ENCODE measurements around the gene PCSK6. TPM values are rescaled to one million over a fixed set of nuclear protein-coding genes. Genes with fewer than 3 reads are reported as not detected.

The PCSK6 gene
- total and polyA plus RNA-seq, 2 of the 8 experiments (the other 6 are each of a cell fraction or from before 2014, with no cell fraction given), result 1.9 to 4.0 TPM

DNA sequence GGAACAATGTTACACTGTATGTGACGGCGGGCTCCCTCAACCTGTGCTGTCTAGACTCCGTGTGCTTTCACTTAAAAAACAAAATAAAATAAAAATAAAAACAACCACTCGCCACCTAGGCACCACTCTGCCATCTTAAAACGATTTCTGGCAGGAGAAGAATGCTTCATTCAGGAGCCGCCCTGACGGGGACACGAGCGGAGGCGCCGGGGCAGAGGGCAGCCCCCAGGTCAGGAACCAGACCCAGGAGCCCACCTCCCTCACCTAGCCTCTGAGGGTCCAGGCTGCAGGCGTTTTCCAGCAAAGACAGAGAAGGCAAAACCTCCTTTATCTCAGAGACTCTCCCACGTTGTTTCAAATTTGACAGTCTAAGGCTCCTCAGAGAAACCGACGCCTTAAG lies 109.4 kb downstream of the PCSK6 start:
- no peak overlapping the region for H4K5ac ChIP-seq (ENCODE audit: insufficient read length, low read depth, low read length)
- no peaks in the 10 kb centered on the region for H3K36me3 ChIP-seq (ENCODE audit: control insufficient read depth in 2 of 4, insufficient read depth in 4 of 4, low read length in 3 of 4)
- no peak overlapping the region for H3K4me3 ChIP-seq (ENCODE audit: extremely low read depth in 1 of 4, insufficient read depth in 2 of 4, low read depth in 3 of 4, low read length in 4 of 4)
- no peak overlapping the region for H3K23ac ChIP-seq (ENCODE audit: insufficient read length)
- no peaks in the 10 kb centered on the region for H3K9me3 ChIP-seq (ENCODE audit: insufficient read depth in 2 of 2, low read depth in 1 of 2, low read length in 1 of 2)
- H4K20me1 ChIP-seq (replicated peaks in 1 of 2; ENCODE audit: control insufficient read depth in 1 of 2, insufficient read depth in 2 of 2, low read length in 2 of 2), result no peaks in the 10 kb centered on the region
- H3K9ac ChIP-seq (replicated peaks in 1 of 4; ENCODE audit: extremely low read depth in 1 of 4, low read depth in 3 of 4, low read length in 3 of 4), result no peak overlapping the region
- no peak overlapping the region for H2AK5ac ChIP-seq (ENCODE audit: low read depth, low read length)
- CTCF ChIA-PET (ENCODE audit: partially characterized antibody), result no interaction called here
- H4K91ac ChIP-seq (replicated peaks; ENCODE audit: insufficient read length, low read length), result no peak overlapping the region
- no peak overlapping the region for H3K4ac ChIP-seq (replicated peaks; ENCODE audit: insufficient read length, low read depth, low read length)
- peaks cover 0 to 2% (median 0%) of the 10 kb centered on the region in 4 experiments; a peak in 1 of 7 replicates for H3K4me1 ChIP-seq (replicated peaks in 1 of 4; ENCODE audit: control insufficient read depth in 3 of 4, insufficient read depth in 4 of 4, low read length in 3 of 4)
- no peaks in the 10 kb centered on the region for H3K27me3 ChIP-seq (replicated peaks in 1 of 4; ENCODE audit: control insufficient read depth in 3 of 4, extremely low read depth in 1 of 4, insufficient read depth in 3 of 4, low read length in 3 of 4)
- H2BK120ac ChIP-seq (replicated peaks; ENCODE audit: low read depth, low read length), result no peak overlapping the region
- no peak overlapping the region for H3K14ac ChIP-seq (ENCODE audit: insufficient read length)
- WGBS, 2 experiments (ENCODE audit: extremely low coverage in 1 of 2, insufficient coverage in 1 of 2, insufficient read length in 1 of 2, insufficient replicate concordance in 2 of 2, low coverage in 1 of 2, low lambda C conversion rate in 2 of 2, missing lambda C conversion rate in 1 of 2), result 91% methylated on average over 15 of the region's 15 CpGs; no CpG with 5 or more reads in 1 of the 2 experiments
- H2AFZ ChIP-seq (ENCODE audit: low read length), result no peak overlapping the region
- TF ChIP-seq BRCA1 (IDR thresholded peaks at IDR 0.05; ENCODE audit: low read depth, low read length), result no peak
- H3K23me2 ChIP-seq (ENCODE audit: low read depth, low read length), result no peaks in the 10 kb centered on the region
- H2BK5ac ChIP-seq (ENCODE audit: low read depth, low read length), result no peak overlapping the region
- no peak for DNase-seq (ENCODE audit: low read depth in 1 of 2, low spot score in 2 of 2)
- no peak overlapping the region for H2BK12ac ChIP-seq (ENCODE audit: low read depth, low read length)
- no peak overlapping the region for H2BK15ac ChIP-seq (ENCODE audit: low read length)
- no peak overlapping the region for H2BK20ac ChIP-seq (ENCODE audit: low read length)
- FAIRE-seq, result no peak
- POLR2A ChIA-PET (ENCODE audit: partially characterized antibody), result no interaction called here
- H3K4me2 ChIP-seq (ENCODE audit: insufficient read depth in 1 of 2, low read depth in 2 of 2, low read length in 2 of 2), result no peak overlapping the region
- H3K56ac ChIP-seq (replicated peaks; ENCODE audit: insufficient read length, low read depth, low read length), result no peak overlapping the region
- no peak overlapping the region for H3K27ac ChIP-seq (ENCODE audit: low read depth, low read length)
- H3K79me2 ChIP-seq (ENCODE audit: control insufficient read depth in 1 of 2, insufficient read depth in 2 of 2, low read length in 2 of 2), result no peaks in the 10 kb centered on the region
- no peak overlapping the region for H4K8ac ChIP-seq (ENCODE audit: extremely low read depth, insufficient read depth, low read length)
- no peaks in the 10 kb centered on the region for H3K79me1 ChIP-seq (ENCODE audit: low read depth, low read length)
- H3K18ac ChIP-seq (ENCODE audit: extremely low read depth, low read length), result no peak overlapping the region

Data from H1 (cell line).